ENCODE results near the gene TAF7. TPM values are rescaled to one million over a fixed set of nuclear protein-coding genes. Genes with fewer than 3 reads are reported as not detected.
"Not testable (repeated sequence)": the region's sequence is repeated elsewhere in the genome, so short reads cannot be mapped to it uniquely, and the experiment has no call there.

TAF7 gene
- total RNA-seq, 1 experiment from 2014 or later, result 78.7 TPM

- H3K4me3 Mint-ChIP-seq (ENCODE audit: unreplicated experiment), result no peak overlapping the region
- H3K4me1 ChIP-seq, result no peaks in the 10 kb centered on the region
- H3K27ac Mint-ChIP-seq (ENCODE audit: unreplicated experiment), result no peak overlapping the region
- peaks cover 9% of the 10 kb centered on the region for H3K9me3 Mint-ChIP-seq (ENCODE audit: unreplicated experiment)
- no peaks in the 10 kb centered on the region for H3K36me3 ChIP-seq (ENCODE audit: control insufficient read depth, insufficient read depth, low read length)
- no peaks in the 10 kb centered on the region; the same call in 1 of the 2 replicates for H3K9me3 ChIP-seq
- no peaks in the 10 kb centered on the region for H3K4me1 Mint-ChIP-seq (ENCODE audit: low read depth, unreplicated experiment)
- no peaks in the 10 kb centered on the region for H3K36me3 Mint-ChIP-seq (ENCODE audit: insufficient read depth, unreplicated experiment)
- H3K27me3 ChIP-seq (replicated peaks; ENCODE audit: control insufficient read depth, insufficient read depth, low read length), result no peaks in the 10 kb centered on the region
- ChIA-PET CTCF (interaction anchor here (1.3 to 1.5 kb wide), 2 partner anchors 23 to 220 kb away, joined by 3 to 5 read pairs; partner anchors contain the start of gene TAF7), POLR2A (no interaction called here)
- TF ChIP-seq CTCF (IDR thresholded peaks at IDR 0.05; ENCODE audit: insufficient read depth in 1 of 2, low read depth in 1 of 2, low read length in 1 of 2, severe bottlenecking in 1 of 2, unreplicated experiment in 1 of 2), result no peak
- intact Hi-C loops (cut with micrococcal nuclease; ENCODE audit: unreplicated experiment), result no loop called here
- no peaks in the 10 kb centered on the region for H3K27me3 Mint-ChIP-seq (ENCODE audit: insufficient read depth, unreplicated experiment)
- H3K4me3 ChIP-seq (ENCODE audit: low read depth, low read length), result no peak overlapping the region
- no TSS peak for BruUV-seq (replicated peaks)
- no peak for DNase-seq
These were observed 23.4 kb upstream of the TAF7 start for GRCh38 chr5:141343953-141344463.

GRCh38 chr5:141343242-141343952 lies 22.8 kb upstream of the TAF7 start, which contains the start of gene PCDHGA3:
Gene PCDHGA3 (plus strand): TSS chr5:141343829. CDS start chr5:141344034, 205 bp downstream.
- POLR2A ChIA-PET, result no interaction called here
- H3K4me1 Mint-ChIP-seq (ENCODE audit: low read depth, unreplicated experiment), result no peaks in the 10 kb centered on the region
- no peaks in the 10 kb centered on the region for H3K27me3 Mint-ChIP-seq (ENCODE audit: insufficient read depth, unreplicated experiment)
- H3K4me3 Mint-ChIP-seq (ENCODE audit: unreplicated experiment), result no peak within 1 kb of the TSS
- Histone ChIP-seq H3K4me1 (no peaks in the 10 kb centered on the region), H3K36me3 (ENCODE audit: control insufficient read depth, insufficient read depth, low read length) (no peaks in the 10 kb centered on the region), H3K9me3 (no peaks in the 10 kb centered on the region; the same call in 1 of the 2 replicates), H3K4me3 (ENCODE audit: low read depth, low read length) (no peak within 1 kb of the TSS), H3K27me3 (replicated peaks; ENCODE audit: control insufficient read depth, insufficient read depth, low read length) (no peaks in the 10 kb centered on the region)
- DNase-seq, result no peak
- CTCF ChIA-PET, result interaction anchor here (1.3 to 1.5 kb wide), 2 partner anchors 23 to 221 kb away, joined by 3 to 5 read pairs; partner anchors contain the start of gene TAF7
- TF ChIP-seq CTCF (IDR thresholded peaks at IDR 0.05; ENCODE audit: insufficient read depth in 1 of 2, low read depth in 1 of 2, low read length in 1 of 2, severe bottlenecking in 1 of 2, unreplicated experiment in 1 of 2), result no peak
- no peak within 1 kb of the TSS for H3K27ac Mint-ChIP-seq (ENCODE audit: unreplicated experiment)
- intact Hi-C loops (cut with micrococcal nuclease; ENCODE audit: unreplicated experiment), result no loop called here
- no peaks in the 10 kb centered on the region for H3K36me3 Mint-ChIP-seq (ENCODE audit: insufficient read depth, unreplicated experiment)
- no TSS peak for BruUV-seq (replicated peaks)
- peaks cover 13% of the 10 kb centered on the region for H3K9me3 Mint-ChIP-seq (ENCODE audit: unreplicated experiment)

- H3K9me3 Mint-ChIP-seq (ENCODE audit: unreplicated experiment), result peaks cover 19% of the 10 kb centered on the region
- no peak for TF ChIP-seq CTCF (IDR thresholded peaks at IDR 0.05; ENCODE audit: insufficient read depth in 1 of 2, low read depth in 1 of 2, low read length in 1 of 2, severe bottlenecking in 1 of 2, unreplicated experiment in 1 of 2)
- H3K4me1 Mint-ChIP-seq (ENCODE audit: low read depth, unreplicated experiment), result no peaks in the 10 kb centered on the region
- no peak overlapping the region for H3K4me3 Mint-ChIP-seq (ENCODE audit: unreplicated experiment)
- Histone ChIP-seq H3K4me3 (ENCODE audit: low read depth, low read length) (no peak overlapping the region), H3K4me1 (no peaks in the 10 kb centered on the region), H3K9me3 (no peaks in the 10 kb centered on the region; the same call in 1 of the 2 replicates), H3K36me3 (ENCODE audit: control insufficient read depth, insufficient read depth, low read length) (no peaks in the 10 kb centered on the region), H3K27me3 (replicated peaks; ENCODE audit: control insufficient read depth, insufficient read depth, low read length) (no peaks in the 10 kb centered on the region)
- H3K36me3 Mint-ChIP-seq (ENCODE audit: insufficient read depth, unreplicated experiment), result no peaks in the 10 kb centered on the region
- POLR2A ChIA-PET, result no interaction called here
- intact Hi-C loops (cut with micrococcal nuclease; ENCODE audit: unreplicated experiment), result no loop called here
- no peak for DNase-seq
- CTCF ChIA-PET, result no interaction called here
- no peak overlapping the region for H3K27ac Mint-ChIP-seq (ENCODE audit: unreplicated experiment)
- BruUV-seq (replicated peaks), result no TSS peak
- H3K27me3 Mint-ChIP-seq (ENCODE audit: insufficient read depth, unreplicated experiment), result no peaks in the 10 kb centered on the region
These were observed 22.2 kb upstream of the TAF7 start for GRCh38 chr5:141342773-141343172.

GRCh38 chr5:141340781-141341354 lies 20.3 kb upstream of the TAF7 start:
- POLR2A ChIA-PET; H3K9me3 ChIP-seq; H3K36me3 Mint-ChIP-seq (ENCODE audit: insufficient read depth, unreplicated experiment); H3K36me3 ChIP-seq (ENCODE audit: control insufficient read depth, insufficient read depth, low read length); CTCF ChIA-PET; intact Hi-C loops (cut with micrococcal nuclease; ENCODE audit: unreplicated experiment); H3K4me1 Mint-ChIP-seq (ENCODE audit: low read depth, unreplicated experiment); BruUV-seq (replicated peaks); H3K4me1 ChIP-seq; H3K4me3 Mint-ChIP-seq (ENCODE audit: unreplicated experiment); H3K27ac Mint-ChIP-seq (ENCODE audit: unreplicated experiment); H3K27me3 Mint-ChIP-seq (ENCODE audit: insufficient read depth, unreplicated experiment); H3K27me3 ChIP-seq (replicated peaks; ENCODE audit: control insufficient read depth, insufficient read depth, low read length); DNase-seq; H3K4me3 ChIP-seq (ENCODE audit: low read depth, low read length): not testable (repeated sequence)
- peaks cover 24% of the 10 kb centered on the region for H3K9me3 Mint-ChIP-seq (ENCODE audit: unreplicated experiment)
